Fibroblast of peridontal ligament (primary cell): Measurements from ENCODE around the gene ANKRD55.

Experiments
- DNase-seq: peaks from one replicate; pipeline ENCODE4 v3.0.0-alpha.2; 2010; ENCODE audit errors: extremely low read depth

ANKRD55 gene

DNA sequence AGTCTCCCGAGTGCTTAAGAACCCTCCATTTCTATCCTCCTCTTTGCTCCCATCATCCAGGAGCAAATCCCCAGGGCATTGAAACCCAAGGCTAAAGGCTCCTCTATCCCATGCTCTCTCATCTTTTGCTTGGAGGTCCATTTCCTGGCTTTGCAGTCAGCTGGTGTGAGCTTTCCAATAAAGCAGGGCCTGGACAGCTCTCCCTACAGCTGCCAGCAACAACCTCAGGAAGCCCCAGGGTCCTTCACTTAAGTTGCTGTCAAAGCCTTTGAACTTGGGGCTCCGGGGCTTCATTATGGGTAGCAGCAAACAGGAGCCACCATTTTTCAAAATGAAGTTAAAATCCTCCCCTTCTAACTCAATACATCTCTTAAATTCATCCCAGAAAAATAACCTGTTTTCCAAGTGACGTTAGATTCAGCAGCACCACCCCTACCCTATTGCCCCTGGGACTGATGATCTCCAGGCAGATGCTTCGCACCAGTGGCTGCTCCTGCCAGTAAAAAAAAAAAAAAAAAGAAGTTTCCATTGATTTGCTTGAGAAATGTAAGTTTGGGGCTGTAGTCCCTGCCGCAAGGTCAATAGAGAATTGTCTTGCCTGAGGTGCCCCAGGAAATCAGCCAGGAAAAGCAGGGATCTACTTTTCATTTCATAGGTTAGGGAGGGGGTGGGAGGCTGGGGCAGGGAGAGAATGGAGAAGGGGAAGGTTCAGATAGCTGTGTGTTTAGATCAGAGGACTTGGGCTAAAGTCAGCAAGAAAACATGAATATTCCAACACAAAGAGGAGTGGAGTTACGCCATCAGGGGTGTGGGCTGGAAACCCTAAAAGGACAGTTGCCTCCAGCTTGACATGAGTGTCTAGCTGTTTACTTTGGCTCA, 154.6 kb downstream of the ANKRD55 start:
- DNase-seq: peak; percentile 59

DNA sequence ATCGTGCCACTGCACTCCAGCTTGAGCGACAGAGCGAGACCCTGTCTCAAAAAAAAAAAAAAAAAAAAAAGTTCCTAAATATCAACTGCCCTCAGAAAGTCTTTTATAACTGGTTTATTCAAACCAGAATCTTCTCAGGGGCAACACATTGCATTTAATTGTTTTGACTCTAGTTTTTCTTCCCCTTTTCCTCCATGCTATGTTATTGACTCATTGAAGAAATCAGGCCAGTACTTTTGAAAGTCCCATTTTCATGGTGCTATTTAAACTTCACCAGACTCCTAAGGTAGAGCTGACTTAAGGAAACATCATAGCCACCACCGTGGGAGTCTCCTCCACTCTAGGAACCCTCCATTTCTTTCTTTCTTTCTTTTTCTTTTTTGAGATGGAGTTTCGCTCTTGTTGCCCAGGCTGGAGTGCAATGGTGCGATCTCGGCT, 155.3 kb downstream of the ANKRD55 start:
- no peak for DNase-seq

DNA sequence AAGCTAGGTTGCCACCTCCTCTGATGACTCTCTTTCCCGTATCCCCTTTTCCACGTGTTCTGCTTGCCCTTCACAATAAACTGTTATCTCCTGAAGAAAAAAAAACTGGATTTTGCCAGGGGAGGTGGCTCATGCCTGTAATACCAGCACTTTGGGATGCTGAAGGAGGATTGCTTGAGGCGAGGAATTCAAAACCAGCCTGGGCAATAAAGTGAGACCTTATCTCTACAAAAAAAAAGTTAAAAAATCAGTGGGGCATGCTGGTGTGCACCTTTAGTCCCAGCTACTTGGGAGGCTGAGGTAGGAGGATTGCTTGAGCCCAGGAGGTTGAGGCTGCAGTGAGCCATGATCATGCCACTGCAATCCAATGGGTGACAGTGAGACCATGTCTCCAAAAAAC, 156.6 kb downstream of the ANKRD55 start:
- DNase-seq: no peak

- peak; percentile 94 for DNase-seq
Observed at GRCh38 chr5:56075361-56075760, 157.8 kb downstream of the ANKRD55 start.

DNA sequence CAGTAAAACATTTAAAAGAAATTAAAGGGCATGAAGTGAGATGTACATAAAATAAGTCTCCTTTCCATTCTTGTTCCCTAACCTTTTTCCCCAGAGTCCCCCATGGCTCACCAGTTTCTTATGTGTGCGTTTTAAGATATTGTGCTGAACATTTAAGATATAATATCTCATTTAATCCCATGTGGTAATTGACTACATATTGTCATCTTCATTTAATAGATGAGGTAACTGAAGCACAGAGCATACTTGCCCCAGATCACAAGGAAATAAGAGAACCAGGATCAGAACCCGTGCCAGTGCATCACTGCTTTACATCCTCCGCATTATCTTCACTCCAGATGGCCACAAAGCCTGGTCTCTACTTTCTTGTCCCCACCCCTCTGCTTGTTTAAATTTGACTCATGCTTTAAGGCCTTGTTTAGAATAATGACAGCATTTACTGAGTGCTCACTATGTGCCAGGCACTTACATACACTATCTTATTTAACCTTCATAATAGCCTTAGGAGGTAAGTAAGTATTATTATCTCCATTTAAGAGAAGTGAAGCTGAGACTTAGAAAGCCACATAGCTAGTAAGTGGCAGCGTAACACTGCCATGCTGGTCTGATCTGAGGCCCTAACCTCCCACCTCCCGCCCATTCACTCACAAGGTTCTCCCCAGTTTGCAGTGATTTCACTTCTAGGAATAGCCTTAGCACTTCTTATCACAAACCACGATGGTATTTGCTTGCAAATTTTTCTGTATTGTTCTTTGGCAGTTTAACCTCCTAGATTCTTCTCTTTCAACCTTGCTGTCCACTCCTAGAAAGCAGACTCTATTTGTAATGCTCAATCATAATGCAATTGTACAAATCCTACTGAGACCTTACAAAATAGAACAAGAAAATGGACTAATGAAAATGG, 160.0 kb downstream of the ANKRD55 start:
- no peak for DNase-seq

DNA sequence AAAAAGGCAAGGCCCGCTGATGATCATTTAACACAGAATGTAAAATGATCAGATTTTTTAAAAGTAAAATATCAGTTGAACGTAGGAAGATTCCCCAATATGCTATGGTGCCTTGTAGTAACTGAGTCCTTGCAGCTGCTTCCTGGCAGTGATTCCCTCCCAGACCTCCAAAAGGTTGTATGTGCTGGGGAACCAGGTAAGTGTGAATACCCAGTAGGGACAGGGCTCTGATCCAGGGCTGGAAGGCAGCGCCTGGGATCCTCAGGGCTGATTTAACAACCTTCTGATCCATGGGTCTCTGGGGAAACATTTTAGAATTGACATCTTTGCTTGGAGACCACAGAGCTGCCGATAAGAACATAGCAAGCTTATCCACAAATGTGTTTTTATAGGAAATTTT, 161.7 kb downstream of the ANKRD55 start:
- no peak for DNase-seq

- DNase-seq: peak; percentile 52
Observed at GRCh38 chr5:56070851-56071465, 162.2 kb downstream of the ANKRD55 start.

GRCh38 chr5:56069652-56070226, 163.4 kb downstream of the ANKRD55 start:
- no peak for DNase-seq

- DNase-seq: no peak
Observed at GRCh38 chr5:56066931-56067450, 166.1 kb downstream of the ANKRD55 start.

- peak; percentile 63 for DNase-seq
Observed at GRCh38 chr5:56064984-56065383, 168.1 kb downstream of the ANKRD55 start.

DNA sequence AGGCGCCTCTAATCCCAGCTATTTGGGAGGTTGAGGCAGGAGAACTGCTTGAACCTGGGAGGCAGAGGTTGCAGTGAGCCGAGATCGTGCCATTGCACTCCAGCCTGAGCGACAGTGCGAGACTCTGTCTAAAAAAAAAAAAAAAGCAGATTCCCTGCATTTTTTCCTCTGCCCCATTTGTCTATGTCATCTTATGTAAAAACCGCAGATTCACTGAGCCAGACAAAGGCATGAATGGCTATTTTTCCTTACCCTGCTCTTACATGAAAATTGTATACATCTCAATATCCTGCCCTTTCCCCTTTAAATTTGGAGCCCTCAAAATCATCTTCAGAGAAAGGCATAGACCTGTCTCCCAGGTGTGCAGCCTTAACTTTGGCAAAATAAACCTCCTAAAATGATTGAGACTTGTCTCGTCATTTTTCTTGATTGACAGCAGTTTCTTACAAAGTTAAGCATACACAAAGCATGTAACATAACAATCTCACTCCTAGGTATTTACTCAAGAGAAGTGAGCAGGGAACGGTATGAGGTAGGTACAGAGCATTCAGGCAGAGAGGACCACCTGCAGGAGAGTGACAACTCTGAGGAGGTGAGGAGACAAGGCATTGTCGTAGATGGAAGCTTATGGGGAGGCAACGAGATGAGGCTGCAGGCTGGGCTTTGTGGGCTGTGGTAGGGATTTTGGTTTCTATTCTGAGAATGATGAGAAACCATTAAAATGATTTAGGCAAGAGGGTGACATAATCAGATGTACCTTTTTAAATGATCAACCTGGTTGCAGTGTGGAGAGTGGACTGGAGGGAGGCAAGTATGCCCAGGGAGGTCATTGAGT, 172.6 kb downstream of the ANKRD55 start:
- no peak for DNase-seq

DNA sequence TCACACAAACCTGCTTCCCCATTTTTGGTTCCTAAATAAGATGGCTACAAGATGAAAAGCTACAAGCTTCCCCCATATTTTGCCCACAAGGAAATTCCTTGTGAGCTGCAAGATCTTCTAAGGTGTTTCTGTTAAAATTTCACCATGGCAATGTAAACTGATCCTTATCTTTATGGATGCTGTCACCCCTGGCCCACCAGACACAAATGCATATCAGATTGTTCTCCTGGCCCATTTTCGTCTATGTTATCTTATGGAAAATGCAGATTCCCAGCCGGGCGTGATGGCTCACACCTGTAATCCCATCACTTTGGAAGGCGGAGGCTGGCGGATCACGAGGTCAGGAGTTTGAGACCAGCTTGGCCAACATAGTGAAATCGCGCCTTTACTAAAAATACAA, 173.3 kb downstream of the ANKRD55 start:
- no peak for DNase-seq

DNA sequence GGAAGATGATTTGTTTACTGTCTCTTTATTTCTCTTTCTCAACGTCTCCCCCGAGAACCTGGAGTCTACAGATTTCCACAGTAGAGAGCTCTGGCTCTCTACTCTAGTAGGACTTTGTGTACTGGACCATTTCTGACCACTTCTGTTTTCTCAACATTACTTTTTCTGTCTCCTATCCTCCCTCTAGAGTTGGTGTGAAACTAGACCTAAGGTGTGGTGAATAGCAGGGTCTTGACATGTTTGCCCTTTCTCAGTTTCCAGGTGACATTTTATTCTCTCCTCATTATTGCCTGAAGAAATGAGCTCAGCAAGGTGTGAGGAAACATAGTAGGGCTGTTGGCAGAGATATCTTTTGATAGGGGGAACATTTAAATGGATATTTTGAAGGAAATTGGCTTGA, 176.3 kb downstream of the ANKRD55 start:
- DNase-seq: no peak

GRCh38 chr5:56055859-56056258, 177.3 kb downstream of the ANKRD55 start:
- DNase-seq: no peak

DNA sequence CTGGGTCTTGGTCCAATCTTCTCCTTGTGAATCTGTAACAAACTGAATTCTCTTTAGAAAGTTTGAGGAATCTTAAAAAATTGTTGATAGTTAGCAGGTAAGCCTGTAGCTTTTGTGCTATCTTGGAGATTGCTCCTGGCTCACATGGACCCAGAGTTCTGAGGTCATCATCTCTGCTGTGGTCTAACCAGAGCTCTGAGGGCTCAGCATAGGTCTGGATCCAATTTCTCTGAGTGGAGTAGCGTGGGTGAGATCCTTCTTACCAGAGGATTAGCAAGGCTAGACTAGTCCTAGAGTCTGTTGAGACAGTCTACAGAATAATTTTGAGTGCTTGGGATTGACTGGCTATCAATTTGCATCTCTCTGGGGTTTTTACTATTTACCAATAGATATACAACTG, 177.8 kb downstream of the ANKRD55 start:
- DNase-seq: peak; percentile 67

DNA sequence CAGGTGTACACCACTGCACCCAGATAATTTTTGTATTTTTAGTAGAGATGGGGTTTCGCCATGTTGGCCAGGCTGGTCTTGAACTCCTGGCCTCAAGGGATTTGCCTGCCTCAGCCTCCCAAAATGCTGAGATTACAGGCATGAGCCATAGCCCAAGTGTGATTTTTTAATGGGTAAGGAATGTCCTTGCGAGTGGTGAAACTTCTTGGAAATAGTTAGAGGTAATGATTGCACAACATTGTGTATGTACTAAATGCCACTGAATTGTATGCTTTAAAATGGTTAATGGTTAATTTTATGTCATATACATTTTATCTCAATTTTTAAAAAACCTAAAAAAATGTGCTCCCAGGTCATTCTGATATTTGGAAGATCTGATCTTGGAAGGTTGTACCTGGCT, 178.5 kb downstream of the ANKRD55 start:
- DNase-seq: no peak

DNA sequence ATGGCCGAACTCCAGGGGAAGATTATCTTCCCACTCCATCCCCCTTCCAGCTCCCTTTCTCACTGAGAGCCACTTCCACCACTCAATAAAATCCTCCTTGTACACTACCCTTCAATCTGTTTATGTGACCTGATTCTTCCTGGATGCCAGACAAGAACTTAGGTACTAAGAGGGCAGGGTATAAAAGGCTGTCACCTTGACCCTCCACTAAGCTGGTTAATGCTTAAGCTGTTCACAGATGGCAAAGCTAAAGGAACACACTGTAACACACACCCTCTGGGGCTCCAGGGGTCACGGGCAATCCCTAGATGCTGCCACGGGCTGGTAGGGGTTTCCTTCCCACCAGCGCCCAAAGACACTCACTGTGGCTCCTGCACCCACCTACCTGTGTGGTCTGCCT, 179.8 kb downstream of the ANKRD55 start:
- DNase-seq: no peak

DNA sequence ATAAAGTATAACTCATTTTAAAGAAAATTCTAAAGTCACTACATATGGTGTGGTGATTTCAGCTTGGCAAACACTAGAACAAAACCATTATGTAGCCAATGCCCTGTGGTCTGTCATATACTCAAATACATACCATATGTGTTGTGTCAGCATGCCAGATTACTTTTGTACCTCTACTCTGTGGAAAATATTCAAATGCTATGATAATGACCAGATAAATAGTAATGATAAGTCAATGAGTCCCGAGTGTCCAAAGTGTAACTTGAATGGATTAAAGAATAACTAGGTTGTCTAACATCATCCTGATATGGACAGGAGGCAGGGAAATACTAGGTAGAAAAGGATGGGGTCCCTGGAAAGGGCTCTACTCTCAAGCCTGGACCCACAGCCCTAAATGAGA, 180.4 kb downstream of the ANKRD55 start:
- DNase-seq: peak; percentile 23

DNA sequence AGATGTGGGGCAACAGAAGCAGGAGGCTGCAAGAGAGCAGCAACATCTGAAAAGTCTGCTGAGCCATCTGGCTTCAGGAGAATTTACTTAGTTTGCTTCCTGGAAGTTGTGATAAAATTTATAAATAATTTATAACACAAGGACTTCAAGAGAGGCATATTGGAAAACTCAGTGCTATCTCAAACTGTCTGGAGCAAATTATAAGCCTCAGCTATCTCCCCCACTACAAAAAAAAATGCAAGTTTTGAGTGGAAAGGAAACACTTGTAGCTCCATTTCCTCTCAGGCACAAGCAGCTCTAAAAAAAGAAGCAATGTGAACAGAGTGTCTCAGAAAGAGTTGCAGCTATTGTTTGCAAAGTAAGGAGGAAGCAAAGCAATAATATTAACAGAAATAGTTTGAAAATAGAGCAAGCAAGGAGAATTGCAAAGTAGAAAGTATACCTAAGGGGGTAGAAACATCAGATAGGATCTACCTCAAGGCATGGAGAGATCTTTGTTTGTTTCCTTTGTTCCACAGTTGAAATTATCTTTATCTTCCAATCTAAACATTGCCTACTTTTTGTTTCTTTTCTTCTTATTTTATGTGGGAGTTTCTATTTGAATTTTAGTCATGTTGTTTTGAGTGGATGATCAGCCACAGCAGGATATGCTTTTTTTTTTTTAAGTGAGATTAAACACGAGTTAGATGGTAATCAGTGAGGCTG, 182.4 kb downstream of the ANKRD55 start:
- no peak for DNase-seq
